GM12801 (cell line): ENCODE results near the gene DNAJC5G.

ENCODE experiments used
- TF ChIP-seq, protein P1 (sequence below): IDR thresholded peaks from one replicate; pipeline ENCODE4 v1.5.1; 2011; ENCODE audit warnings: control low read depth; ENCODE audit not compliant: insufficient read length; ENCODE audit errors: extremely low read depth

Gene DNAJC5G

GRCh38 chr2:27263287-27264252, 11.7 kb upstream of the DNAJC5G start:
- TF ChIP-seq, protein P1, sequence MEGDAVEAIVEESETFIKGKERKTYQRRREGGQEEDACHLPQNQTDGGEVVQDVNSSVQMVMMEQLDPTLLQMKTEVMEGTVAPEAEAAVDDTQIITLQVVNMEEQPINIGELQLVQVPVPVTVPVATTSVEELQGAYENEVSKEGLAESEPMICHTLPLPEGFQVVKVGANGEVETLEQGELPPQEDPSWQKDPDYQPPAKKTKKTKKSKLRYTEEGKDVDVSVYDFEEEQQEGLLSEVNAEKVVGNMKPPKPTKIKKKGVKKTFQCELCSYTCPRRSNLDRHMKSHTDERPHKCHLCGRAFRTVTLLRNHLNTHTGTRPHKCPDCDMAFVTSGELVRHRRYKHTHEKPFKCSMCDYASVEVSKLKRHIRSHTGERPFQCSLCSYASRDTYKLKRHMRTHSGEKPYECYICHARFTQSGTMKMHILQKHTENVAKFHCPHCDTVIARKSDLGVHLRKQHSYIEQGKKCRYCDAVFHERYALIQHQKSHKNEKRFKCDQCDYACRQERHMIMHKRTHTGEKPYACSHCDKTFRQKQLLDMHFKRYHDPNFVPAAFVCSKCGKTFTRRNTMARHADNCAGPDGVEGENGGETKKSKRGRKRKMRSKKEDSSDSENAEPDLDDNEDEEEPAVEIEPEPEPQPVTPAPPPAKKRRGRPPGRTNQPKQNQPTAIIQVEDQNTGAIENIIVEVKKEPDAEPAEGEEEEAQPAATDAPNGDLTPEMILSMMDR: no peak

GRCh38 chr2:27264253-27264752, 10.9 kb upstream of the DNAJC5G start:
- TF ChIP-seq, protein P1: no peak

GRCh38 chr2:27264753-27265535, 10.3 kb upstream of the DNAJC5G start:
- TF ChIP-seq, protein P1: no peak

DNA sequence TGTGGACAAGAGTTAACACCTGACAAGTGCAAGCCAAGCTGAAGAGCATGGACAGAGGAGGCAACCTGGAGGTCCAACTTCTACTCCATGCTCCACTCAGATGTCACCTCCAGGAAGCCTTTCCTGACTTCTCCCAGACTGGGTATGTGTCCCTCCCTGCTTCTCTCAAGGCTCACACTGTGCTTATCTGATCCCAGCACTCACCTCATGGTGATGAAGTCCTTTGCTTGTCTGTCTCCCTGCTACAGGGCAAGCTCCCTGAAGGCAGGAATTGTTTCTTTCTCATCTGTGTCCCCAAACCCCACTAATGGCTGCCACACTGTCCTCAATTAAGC, 9.7 kb upstream of the DNAJC5G start:
- TF ChIP-seq, protein P1: no peak

DNA sequence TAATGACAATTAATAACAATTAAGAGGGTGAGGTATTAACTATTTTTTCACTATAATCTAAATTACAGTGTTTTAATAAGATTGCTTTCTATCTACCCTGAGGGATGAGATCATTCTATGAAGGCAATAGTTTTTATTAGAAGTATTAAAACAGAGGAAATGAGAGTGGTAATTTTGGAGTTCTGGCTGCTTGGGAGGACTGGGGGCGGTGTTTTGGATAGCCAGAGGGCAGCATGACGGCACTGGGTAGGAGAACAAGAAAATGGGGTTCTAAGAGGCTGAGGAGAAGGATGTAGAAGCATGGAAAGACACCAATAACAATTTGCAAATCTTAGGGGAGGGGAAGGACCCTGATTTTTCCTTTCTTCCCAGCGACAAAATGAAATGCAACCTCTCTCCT, 5.1 kb upstream of the DNAJC5G start:
- TF ChIP-seq, protein P1: no peak

DNA sequence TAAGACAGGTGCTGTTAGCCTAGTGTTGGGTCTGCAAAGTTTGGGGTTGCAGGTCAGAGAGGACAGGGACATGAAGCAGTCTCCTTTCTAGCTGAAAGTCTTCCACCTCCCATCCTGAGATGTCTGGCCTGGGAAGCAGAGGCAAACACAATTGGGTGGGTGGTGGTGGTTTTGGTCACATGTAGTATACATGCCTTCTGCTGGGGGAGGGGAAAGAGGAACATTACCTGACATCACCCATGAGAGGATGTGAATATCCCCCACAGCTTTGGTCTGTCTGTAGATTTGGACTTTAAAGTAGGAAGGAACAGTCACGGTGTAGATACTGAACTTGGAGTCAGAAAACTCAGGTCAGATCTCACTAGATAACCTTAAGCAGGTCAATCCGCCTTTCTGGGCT, 4.6 kb upstream of the DNAJC5G start:
- TF ChIP-seq, protein P1: no peak

DNA sequence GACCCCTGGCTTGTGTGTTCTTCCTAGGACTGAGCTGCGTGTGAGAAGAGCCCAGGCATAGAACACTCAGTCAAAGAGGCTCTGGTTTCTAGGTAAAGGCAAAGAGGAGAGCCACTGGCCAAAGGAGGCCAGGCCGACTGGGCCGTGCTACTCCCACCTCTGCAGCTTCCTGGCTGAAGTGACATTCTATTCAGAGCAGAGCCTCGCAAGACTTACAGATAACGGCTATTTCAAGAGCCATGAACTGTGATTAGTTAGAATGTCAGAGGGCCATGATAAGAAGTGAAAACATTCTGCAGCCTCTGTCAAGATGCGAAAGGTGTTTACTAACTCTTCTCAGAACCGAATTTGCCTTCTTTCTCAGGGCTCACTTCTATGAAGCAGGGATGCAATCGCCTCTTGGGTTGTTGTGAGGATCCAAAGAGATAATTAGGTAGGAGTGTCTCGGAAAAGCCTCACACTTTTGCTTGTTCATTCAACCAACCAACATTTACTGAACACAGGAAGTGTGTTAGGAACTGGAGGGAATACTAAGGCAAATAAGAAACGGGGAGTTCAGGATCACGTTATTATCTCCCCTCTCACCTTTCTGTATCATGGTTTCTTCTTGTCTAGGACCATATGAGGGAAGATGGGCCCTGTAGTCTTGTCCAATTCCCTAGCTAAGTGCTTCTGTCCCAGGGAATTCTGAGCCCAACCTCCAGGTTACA, 3.4 kb upstream of the DNAJC5G start:
- TF ChIP-seq, protein P1: no peak
